Measurements from ENCODE around the gene ULBP2. TPM values are rescaled to one million over a fixed set of nuclear protein-coding genes. Genes with fewer than 3 reads are reported as not detected.

The ULBP2 gene
- total RNA-seq (2022), result 4.8 and 4.9 TPM in 2 replicates
- Bru-seq, nascent RNA, result percentile 37 among the genes with signal in this experiment
- percentile 48 among the genes with signal in this experiment for BruChase-seq, experiment 1, labeled RNA remaining after a 2-hour chase
- percentile 57 among the genes with signal in this experiment for BruChase-seq, experiment 2, labeled RNA remaining after a 6-hour chase
- long read RNA-seq, transcript ULBP2-201 (5 exons, 1,349 nt), result major isoform, 9 of 13 reads
- long read RNA-seq, partial matches to known transcripts, result 2 of 13 reads
- long read RNA-seq, other reads (novel, unspliced or antisense), result 2 of 13 reads

DNA sequence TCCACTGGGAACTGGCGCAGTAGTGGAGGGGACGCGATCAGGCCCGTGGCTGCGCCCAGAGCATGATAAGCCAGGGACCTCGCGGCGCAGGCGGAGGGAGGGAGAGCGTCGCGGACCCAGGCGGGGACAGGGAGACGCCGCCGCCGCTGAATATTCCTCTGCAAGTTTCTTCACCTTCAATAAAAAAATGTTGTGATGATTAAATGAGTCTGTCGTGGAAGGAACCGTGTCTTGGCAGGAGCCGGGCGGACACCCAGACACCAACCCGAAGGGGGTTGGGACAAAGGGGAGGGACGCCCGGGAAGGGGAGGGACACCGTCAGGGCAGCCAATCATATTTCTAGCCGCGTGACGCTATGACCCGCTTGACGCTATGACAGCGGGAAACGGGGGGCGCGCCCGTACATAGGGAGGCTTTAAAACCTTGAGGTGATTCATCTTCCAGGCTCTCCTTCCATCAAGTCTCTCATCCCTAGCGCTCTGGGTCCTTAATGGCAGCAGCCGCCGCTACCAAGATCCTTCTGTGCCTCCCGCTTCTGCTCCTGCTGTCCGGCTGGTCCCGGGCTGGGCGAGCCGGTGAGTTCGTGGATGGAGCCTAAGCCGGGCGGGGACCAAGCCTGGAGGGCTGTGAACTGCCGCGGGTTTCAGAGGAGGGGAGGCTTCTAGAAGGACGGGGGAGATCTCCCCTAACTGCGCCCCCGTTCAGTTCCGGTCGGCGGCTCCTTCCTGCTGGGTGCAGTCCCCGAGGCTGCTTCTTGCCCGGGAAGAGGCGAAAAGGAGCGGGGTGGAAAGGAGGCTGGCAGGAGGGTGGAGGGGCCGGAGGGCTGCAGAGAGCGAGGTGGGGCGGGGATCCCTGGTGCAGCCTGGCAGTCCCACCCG lies at the start of gene ULBP2:
TSS of gene ULBP2 (plus strand) at position 432 of the 878 bp plus-strand sequence. CDS start at position 491, 59 bp downstream.
- Mint-ChIP-seq H3K4me3 (ENCODE audit: unreplicated experiment) (peak within 1 kb of the TSS; percentile 87), H3K27ac (ENCODE audit: unreplicated experiment) (peak within 1 kb of the TSS; percentile 79), H3K4me1 (ENCODE audit: low read depth, unreplicated experiment) (peaks cover 6% of the 10 kb centered on the region), H3K9me3 (ENCODE audit: unreplicated experiment) (no peaks in the 10 kb centered on the region), H3K27me3 (ENCODE audit: insufficient read depth, unreplicated experiment) (peaks cover 14% of the 10 kb centered on the region), H3K36me3 (ENCODE audit: insufficient read depth, unreplicated experiment) (peaks cover 9% of the 10 kb centered on the region)
- DNase-seq, result peak; percentile 79 to 83
- intact Hi-C loops (cut with micrococcal nuclease; ENCODE audit: unreplicated experiment), result no loop called here
- Histone ChIP-seq H3K4me3 (ENCODE audit: low read depth, low read length) (peak within 1 kb of the TSS; percentile 63), H3K27me3 (replicated peaks; ENCODE audit: control insufficient read depth, insufficient read depth, low read length) (no peaks in the 10 kb centered on the region; the same call in 1 of the 2 replicates), H3K36me3 (ENCODE audit: control insufficient read depth, insufficient read depth, low read length) (no peaks in the 10 kb centered on the region), H3K9me3 (no peaks in the 10 kb centered on the region), H3K4me1 (no peaks in the 10 kb centered on the region)
- TSS peak; percentile 67 for BruUV-seq (replicated peaks)
- CTCF ChIA-PET, result no interaction called here
- POLR2A ChIA-PET, result no interaction called here
- no peak for TF ChIP-seq CTCF (IDR thresholded peaks at IDR 0.05; ENCODE audit: insufficient read depth in 1 of 2, low read depth in 1 of 2, low read length in 1 of 2, severe bottlenecking in 1 of 2, unreplicated experiment in 1 of 2)

DNA sequence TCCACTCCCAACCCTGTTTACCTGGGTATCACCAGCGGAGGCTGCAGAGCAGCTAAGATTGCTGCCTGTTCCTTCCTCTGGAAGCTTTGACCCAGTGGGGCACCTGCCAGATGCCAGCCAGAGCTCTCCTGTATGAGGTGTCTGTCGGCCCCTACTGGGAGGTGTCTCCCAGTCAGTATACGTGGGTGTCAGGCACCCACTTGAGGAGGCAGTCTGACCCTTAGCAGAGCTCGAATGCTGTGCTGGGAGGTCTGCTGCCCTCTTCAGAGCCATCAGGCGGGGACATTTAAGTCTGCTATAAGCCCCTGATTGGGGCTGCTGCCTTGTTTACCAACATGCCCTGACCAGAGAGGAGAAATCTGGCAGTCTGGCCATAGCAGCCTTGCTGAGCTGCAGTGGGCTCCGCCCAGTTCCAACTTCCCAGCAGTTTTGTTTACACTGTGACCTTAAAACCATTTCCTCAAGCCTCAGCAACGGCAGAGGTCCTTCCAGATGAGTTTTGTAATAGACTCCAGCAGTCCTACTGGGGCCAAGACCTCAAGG lies 46.7 kb upstream of the ULBP2 start:
- TF ChIP-seq CTCF (IDR thresholded peaks at IDR 0.05; ENCODE audit: insufficient read depth in 1 of 2, low read depth in 1 of 2, low read length in 1 of 2, severe bottlenecking in 1 of 2, unreplicated experiment in 1 of 2), result no peak
- Mint-ChIP-seq H3K9me3 (ENCODE audit: unreplicated experiment) (no peaks in the 10 kb centered on the region), H3K27me3 (ENCODE audit: insufficient read depth, unreplicated experiment) (peaks cover 11% of the 10 kb centered on the region), H3K27ac (ENCODE audit: unreplicated experiment) (no peak overlapping the region), H3K36me3 (ENCODE audit: insufficient read depth, unreplicated experiment) (no peaks in the 10 kb centered on the region), H3K4me3 (ENCODE audit: unreplicated experiment) (no peak overlapping the region), H3K4me1 (ENCODE audit: low read depth, unreplicated experiment) (no peaks in the 10 kb centered on the region)
- no peaks in the 10 kb centered on the region for H3K36me3 ChIP-seq (ENCODE audit: control insufficient read depth, insufficient read depth, low read length)
- no peaks in the 10 kb centered on the region for H3K9me3 ChIP-seq
- intact Hi-C loops (cut with micrococcal nuclease; ENCODE audit: unreplicated experiment), result no loop called here
- POLR2A ChIA-PET, result no interaction called here
- H3K27me3 ChIP-seq (replicated peaks; ENCODE audit: control insufficient read depth, insufficient read depth, low read length), result no peaks in the 10 kb centered on the region
- H3K4me1 ChIP-seq, result no peaks in the 10 kb centered on the region
- no peak overlapping the region for H3K4me3 ChIP-seq (ENCODE audit: low read depth, low read length)
- no TSS peak for BruUV-seq (replicated peaks)
- no peak for DNase-seq
- CTCF ChIA-PET, result interaction anchor here (0.6 kb wide), 1 partner anchor 73 kb away, joined by 6 read pairs; no protein-coding TSS in a partner anchor

DNA sequence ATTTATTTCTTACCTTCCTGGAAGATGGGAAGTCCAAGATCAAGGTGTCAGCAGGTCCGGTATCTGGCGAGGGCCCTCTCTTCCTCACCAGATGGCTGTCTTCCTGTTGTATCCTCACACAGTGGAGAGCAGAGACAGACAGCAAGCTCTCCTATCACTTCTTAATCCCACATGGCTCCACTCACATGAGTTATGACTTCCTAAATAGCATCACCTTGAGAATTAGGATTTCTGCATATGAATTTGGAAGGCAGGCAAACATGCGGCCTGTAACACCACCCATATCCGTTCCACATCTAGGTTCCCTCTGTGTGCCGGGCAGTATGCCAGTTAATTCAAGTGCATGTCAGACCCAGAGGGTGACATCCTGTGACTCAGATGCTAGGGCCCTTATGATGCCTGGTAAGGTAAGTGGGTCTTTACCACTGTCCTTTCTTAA lies 46.0 kb upstream of the ULBP2 start:
- H3K4me1 Mint-ChIP-seq (ENCODE audit: low read depth, unreplicated experiment), result no peaks in the 10 kb centered on the region
- no peak overlapping the region for H3K27ac Mint-ChIP-seq (ENCODE audit: unreplicated experiment)
- intact Hi-C loops (cut with micrococcal nuclease; ENCODE audit: unreplicated experiment), result no loop called here
- no peak overlapping the region for H3K4me3 ChIP-seq (ENCODE audit: low read depth, low read length)
- no peak overlapping the region for H3K4me3 Mint-ChIP-seq (ENCODE audit: unreplicated experiment)
- H3K27me3 Mint-ChIP-seq (ENCODE audit: insufficient read depth, unreplicated experiment), result peaks cover 11% of the 10 kb centered on the region
- no peak for DNase-seq
- H3K4me1 ChIP-seq, result no peaks in the 10 kb centered on the region
- TF ChIP-seq CTCF (IDR thresholded peaks at IDR 0.05; ENCODE audit: insufficient read depth in 1 of 2, low read depth in 1 of 2, low read length in 1 of 2, severe bottlenecking in 1 of 2, unreplicated experiment in 1 of 2), result no peak
- no peaks in the 10 kb centered on the region for H3K9me3 ChIP-seq
- ChIA-PET CTCF (interaction anchor here (0.6 kb wide), 1 partner anchor 74 kb away, joined by 6 read pairs; no protein-coding TSS in a partner anchor), POLR2A (no interaction called here)
- H3K27me3 ChIP-seq (replicated peaks; ENCODE audit: control insufficient read depth, insufficient read depth, low read length), result no peaks in the 10 kb centered on the region
- BruUV-seq (replicated peaks), result no TSS peak
- no peaks in the 10 kb centered on the region for H3K36me3 ChIP-seq (ENCODE audit: control insufficient read depth, insufficient read depth, low read length)
- H3K9me3 Mint-ChIP-seq (ENCODE audit: unreplicated experiment), result no peaks in the 10 kb centered on the region
- H3K36me3 Mint-ChIP-seq (ENCODE audit: insufficient read depth, unreplicated experiment), result no peaks in the 10 kb centered on the region

Data from Caco-2 (cell line).